PFSK-1 (cell line): Measurements from ENCODE around the gene KCNQ2.

ENCODE experiments used
- POLR2AphosphoS5 ChIP-seq: IDR thresholded peaks from 2 replicates; pipeline ENCODE4 v1.6.1; 2012; ENCODE audit warnings: low read depth, mild to moderate bottlenecking, control low read depth, low read length, moderate library complexity
- SIN3A ChIP-seq: IDR thresholded peaks from 2 replicates; pipeline ENCODE4 v1.6.1; 2012; ENCODE audit warnings: mild to moderate bottlenecking, low read length, moderate library complexity, borderline replicate concordance; ENCODE audit not compliant: insufficient read depth
- TAF1 ChIP-seq: IDR thresholded peaks from 2 replicates; pipeline ENCODE4 v1.6.1; 2012; ENCODE audit warnings: low read length, control low read depth, borderline replicate concordance; ENCODE audit not compliant: insufficient read depth

DNA sequence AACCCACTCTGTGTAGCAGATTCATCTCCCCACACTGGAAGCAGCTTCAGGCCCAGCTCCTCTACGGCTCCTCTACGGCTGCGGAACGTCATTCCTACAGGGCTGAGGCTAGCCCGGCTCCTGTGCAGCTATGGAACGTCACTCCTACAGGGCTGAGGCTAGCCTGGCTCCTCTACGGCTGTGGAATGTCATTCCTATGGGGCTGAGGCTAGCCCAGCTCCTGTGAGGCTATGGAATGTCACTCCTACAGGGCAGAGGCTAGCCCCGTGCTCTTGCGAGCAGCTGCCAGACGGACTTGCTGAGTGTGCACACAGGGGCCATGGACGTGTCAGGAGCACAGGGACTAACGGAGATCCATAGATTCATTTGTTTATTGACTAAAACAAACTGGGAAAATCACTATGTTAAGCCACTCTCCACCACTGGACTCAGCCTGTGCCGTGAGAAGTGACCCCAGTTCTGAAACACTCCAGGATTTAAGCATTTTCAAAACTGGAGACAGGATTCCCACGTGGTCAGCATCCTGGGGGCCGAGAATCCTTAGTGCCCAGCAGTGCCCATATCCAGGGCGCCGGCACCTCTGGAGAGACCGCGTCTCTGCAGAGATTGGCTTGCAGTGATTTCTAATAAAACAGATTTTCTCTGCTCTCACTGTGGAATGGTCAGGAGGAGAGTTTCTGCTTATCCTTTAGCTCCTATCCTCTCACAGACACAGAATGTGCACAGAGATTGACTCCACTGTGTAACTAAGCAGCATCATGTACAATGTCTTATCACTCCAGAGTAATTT is 5.0 kb downstream of the KCNQ2 start:
- TF ChIP-seq SIN3A = no peak
- TF ChIP-seq POLR2AphosphoS5 = no peak
- TF ChIP-seq TAF1 = no peak
